HEK293 (cell line): ENCODE results near the gene ANO1.

Source experiments
- CTCF ChIA-PET: fragments of 350-600 bp; formaldehyde crosslinking; extraction: SDS; loops from one replicate; lab custom pipeline; 2021; ENCODE audit warnings: antibody characterized with exemption; lab: Yijun Ruan, JAX
- POLR2A ChIA-PET: fragments of 300-600 bp; formaldehyde crosslinking; extraction: SDS; loops from one replicate; lab custom pipeline; 2020; ENCODE audit warnings: antibody characterized with exemption, inconsistent platforms; lab: Yijun Ruan, JAX
- H3K27ac ChIP-seq: fragments of 200-500 bp; sonication (Bioruptor generic); 2 replicates; pipeline ENCODE4 v1.5.1; 2014; ENCODE audit warnings: low read depth, low read length, control low read depth, inconsistent platforms; ENCODE audit errors: extremely low read depth
- H3K36me3 ChIP-seq, 2 experiments: fragments of 200-500 bp in 1 of 2; sonication (Bioruptor generic) in 1 of 2; 1 replicate in 1 of 2; 2 replicates in 1 of 2; pipeline ENCODE4 v1.5.1; 2014 to 2017; ENCODE audit warnings: inconsistent platforms in 2 of 2, low read length in 2 of 2; ENCODE audit not compliant: control insufficient read depth in 2 of 2, insufficient read depth in 1 of 2
- H3K4me1 ChIP-seq: fragments of 200-500 bp; sonication (Bioruptor generic); 2 replicates; pipeline ENCODE4 v1.5.1; 2014; ENCODE audit warnings: mild to moderate bottlenecking, low read length, inconsistent platforms; ENCODE audit not compliant: control insufficient read depth, insufficient read depth
- H3K4me3 ChIP-seq: 2 replicates; pipeline ENCODE4 v1.5.1; 2011; ENCODE audit warnings: low read depth, mild to moderate bottlenecking, control low read depth, low read length, moderate library complexity
- H3K9me3 ChIP-seq: fragments of 200-500 bp; sonication (Bioruptor generic); 2 replicates; pipeline ENCODE4 v1.5.1; 2014; ENCODE audit warnings: low read depth, low read length, inconsistent platforms; ENCODE audit not compliant: control insufficient read depth, insufficient read depth
- AEBP2 ChIP-seq: fragments of 450-650 bp; formaldehyde crosslinking; IDR thresholded peaks from 2 replicates; pipeline ENCODE4 v1.5.1; 2016; ENCODE audit warnings: missing biosample characterization, missing genetic modification characterization, borderline replicate concordance
- FEZF1 ChIP-seq: fragments of 450-650 bp; formaldehyde crosslinking; IDR thresholded peaks from 2 replicates; pipeline ENCODE4 v1.5.1; 2016; ENCODE audit warnings: missing biosample characterization, missing genetic modification characterization
- KLF10 ChIP-seq: fragments of 450-650 bp; IDR thresholded peaks from 2 replicates; pipeline ENCODE4 v1.5.1; 2018; ENCODE audit warnings: missing biosample characterization, mild to moderate bottlenecking, missing genetic modification characterization
- KLF16 ChIP-seq: fragments of 450-650 bp; formaldehyde crosslinking; IDR thresholded peaks from 2 replicates; pipeline ENCODE4 v1.5.1; 2017; ENCODE audit warnings: missing biosample characterization, missing genetic modification characterization
- KLF7 ChIP-seq: fragments of 450-650 bp; formaldehyde crosslinking; IDR thresholded peaks from 2 replicates; pipeline ENCODE4 v1.5.1; 2016; ENCODE audit warnings: missing biosample characterization, missing genetic modification characterization, borderline replicate concordance
- KLF8 ChIP-seq: fragments of 450-650 bp; formaldehyde crosslinking; IDR thresholded peaks from 2 replicates; pipeline ENCODE4 v1.5.1; 2016; ENCODE audit warnings: missing biosample characterization, missing genetic modification characterization
- MYNN ChIP-seq: fragments of 450-650 bp; formaldehyde crosslinking; IDR thresholded peaks from 2 replicates; pipeline ENCODE4 v1.5.1; 2016; ENCODE audit warnings: missing biosample characterization, missing genetic modification characterization, borderline replicate concordance
- PRDM4 ChIP-seq: fragments of 450-650 bp; formaldehyde crosslinking; IDR thresholded peaks from 2 replicates; pipeline ENCODE4 v1.5.1; 2017; ENCODE audit warnings: missing biosample characterization, missing genetic modification characterization
- SCRT1 ChIP-seq: fragments of 450-650 bp; formaldehyde crosslinking; IDR thresholded peaks from 2 replicates; pipeline ENCODE4 v1.5.1; 2016; ENCODE audit warnings: missing biosample characterization, missing genetic modification characterization, borderline replicate concordance
- ZBTB17 ChIP-seq: fragments of 450-650 bp; formaldehyde crosslinking; IDR thresholded peaks from 2 replicates; pipeline ENCODE4 v1.5.1; 2016; ENCODE audit warnings: missing biosample characterization, missing genetic modification characterization
- ZBTB20 ChIP-seq: fragments of 450-650 bp; formaldehyde crosslinking; IDR thresholded peaks from 2 replicates; pipeline ENCODE4 v1.5.1; 2016; ENCODE audit warnings: missing biosample characterization, missing genetic modification characterization
- ZBTB44 ChIP-seq: fragments of 450-650 bp; IDR thresholded peaks from 2 replicates; pipeline ENCODE4 v1.5.1; 2018; ENCODE audit warnings: missing biosample characterization, mild to moderate bottlenecking, missing genetic modification characterization
- ZBTB7A ChIP-seq: fragments of 450-650 bp; formaldehyde crosslinking; IDR thresholded peaks from 2 replicates; pipeline ENCODE4 v1.5.1; 2016; ENCODE audit warnings: low read depth, missing biosample characterization, missing genetic modification characterization
- ZNF10 ChIP-seq: fragments of 450-650 bp; formaldehyde crosslinking; IDR thresholded peaks from 2 replicates; pipeline ENCODE4 v1.5.1; 2017; ENCODE audit warnings: missing biosample characterization, missing genetic modification characterization
- ZNF266 ChIP-seq: fragments of 450-650 bp; formaldehyde crosslinking; IDR thresholded peaks from 2 replicates; pipeline ENCODE4 v1.5.1; 2016; ENCODE audit warnings: missing biosample characterization, missing genetic modification characterization, low read depth
- ZNF292 ChIP-seq: fragments of 450-650 bp; formaldehyde crosslinking; IDR thresholded peaks from 2 replicates; pipeline ENCODE4 v1.5.1; 2016; ENCODE audit warnings: low read depth, missing biosample characterization, missing genetic modification characterization, borderline replicate concordance
- ZNF404 ChIP-seq: fragments of 450-650 bp; formaldehyde crosslinking; IDR thresholded peaks from 2 replicates; pipeline ENCODE4 v1.5.1; 2017; ENCODE audit warnings: missing biosample characterization, missing genetic modification characterization
- ZNF600 ChIP-seq: fragments of 450-650 bp; formaldehyde crosslinking; IDR thresholded peaks from 2 replicates; pipeline ENCODE4 v1.5.1; 2016; ENCODE audit warnings: missing biosample characterization, missing genetic modification characterization
- ZNF624 ChIP-seq: fragments of 450-650 bp; formaldehyde crosslinking; IDR thresholded peaks from 2 replicates; pipeline ENCODE4 v1.5.1; 2017; ENCODE audit warnings: missing biosample characterization, missing genetic modification characterization
- ZSCAN18 ChIP-seq: fragments of 450-650 bp; formaldehyde crosslinking; IDR thresholded peaks from 2 replicates; pipeline ENCODE4 v1.5.1; 2016; ENCODE audit warnings: missing biosample characterization, missing genetic modification characterization
- TF ChIP-seq, protein P1 (sequence below): fragments of 450-650 bp; formaldehyde crosslinking; IDR thresholded peaks from 2 replicates; pipeline ENCODE4 v1.5.1; 2016; ENCODE audit warnings: missing biosample characterization, missing genetic modification characterization

Gene ANO1

DNA sequence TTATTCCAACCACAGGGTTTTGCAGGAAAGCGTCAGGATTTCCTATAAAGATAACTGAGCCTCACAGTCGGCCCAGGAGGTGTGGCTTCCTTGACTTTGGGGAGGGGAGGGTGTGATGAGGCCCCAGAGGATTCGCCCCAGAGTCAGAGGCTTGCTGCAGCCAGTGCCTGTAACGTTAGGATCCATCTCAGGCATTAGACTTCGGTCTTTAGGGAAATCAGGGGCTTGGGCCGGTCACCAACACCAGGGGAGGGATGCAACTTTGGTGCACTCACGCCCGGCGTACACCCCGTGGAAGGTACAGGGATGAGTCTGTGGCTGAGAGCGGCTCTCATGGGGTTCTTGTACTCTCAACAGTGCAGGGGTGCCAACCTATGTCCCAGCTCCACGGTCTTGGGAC is 5.7 kb upstream of the ANO1 start:
- Histone ChIP-seq H3K4me1 (no peaks in the 10 kb centered on the region), H3K27ac (no peak overlapping the region), H3K9me3 (no peaks in the 10 kb centered on the region), H3K4me3 (no peak overlapping the region), H3K36me3 (no peaks in the 10 kb centered on the region)
- ChIA-PET POLR2A (no interaction called here), CTCF (interaction anchor here (1.2 kb wide), 1 partner anchor 10 kb away, joined by 3 read pairs; no protein-coding TSS in a partner anchor)
- no peak for TF ChIP-seq KLF16 (tag by site-specific recombination)
- TF ChIP-seq KLF10 = no peak
- no peak for TF ChIP-seq ZNF624 (tag by site-specific recombination)
- TF ChIP-seq, protein P1, sequence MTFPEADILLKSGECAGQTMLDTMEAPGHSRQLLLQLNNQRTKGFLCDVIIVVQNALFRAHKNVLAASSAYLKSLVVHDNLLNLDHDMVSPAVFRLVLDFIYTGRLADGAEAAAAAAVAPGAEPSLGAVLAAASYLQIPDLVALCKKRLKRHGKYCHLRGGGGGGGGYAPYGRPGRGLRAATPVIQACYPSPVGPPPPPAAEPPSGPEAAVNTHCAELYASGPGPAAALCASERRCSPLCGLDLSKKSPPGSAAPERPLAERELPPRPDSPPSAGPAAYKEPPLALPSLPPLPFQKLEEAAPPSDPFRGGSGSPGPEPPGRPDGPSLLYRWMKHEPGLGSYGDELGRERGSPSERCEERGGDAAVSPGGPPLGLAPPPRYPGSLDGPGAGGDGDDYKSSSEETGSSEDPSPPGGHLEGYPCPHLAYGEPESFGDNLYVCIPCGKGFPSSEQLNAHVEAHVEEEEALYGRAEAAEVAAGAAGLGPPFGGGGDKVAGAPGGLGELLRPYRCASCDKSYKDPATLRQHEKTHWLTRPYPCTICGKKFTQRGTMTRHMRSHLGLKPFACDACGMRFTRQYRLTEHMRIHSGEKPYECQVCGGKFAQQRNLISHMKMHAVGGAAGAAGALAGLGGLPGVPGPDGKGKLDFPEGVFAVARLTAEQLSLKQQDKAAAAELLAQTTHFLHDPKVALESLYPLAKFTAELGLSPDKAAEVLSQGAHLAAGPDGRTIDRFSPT = no peak
- TF ChIP-seq SCRT1 (tag by site-specific recombination) = no peak

DNA sequence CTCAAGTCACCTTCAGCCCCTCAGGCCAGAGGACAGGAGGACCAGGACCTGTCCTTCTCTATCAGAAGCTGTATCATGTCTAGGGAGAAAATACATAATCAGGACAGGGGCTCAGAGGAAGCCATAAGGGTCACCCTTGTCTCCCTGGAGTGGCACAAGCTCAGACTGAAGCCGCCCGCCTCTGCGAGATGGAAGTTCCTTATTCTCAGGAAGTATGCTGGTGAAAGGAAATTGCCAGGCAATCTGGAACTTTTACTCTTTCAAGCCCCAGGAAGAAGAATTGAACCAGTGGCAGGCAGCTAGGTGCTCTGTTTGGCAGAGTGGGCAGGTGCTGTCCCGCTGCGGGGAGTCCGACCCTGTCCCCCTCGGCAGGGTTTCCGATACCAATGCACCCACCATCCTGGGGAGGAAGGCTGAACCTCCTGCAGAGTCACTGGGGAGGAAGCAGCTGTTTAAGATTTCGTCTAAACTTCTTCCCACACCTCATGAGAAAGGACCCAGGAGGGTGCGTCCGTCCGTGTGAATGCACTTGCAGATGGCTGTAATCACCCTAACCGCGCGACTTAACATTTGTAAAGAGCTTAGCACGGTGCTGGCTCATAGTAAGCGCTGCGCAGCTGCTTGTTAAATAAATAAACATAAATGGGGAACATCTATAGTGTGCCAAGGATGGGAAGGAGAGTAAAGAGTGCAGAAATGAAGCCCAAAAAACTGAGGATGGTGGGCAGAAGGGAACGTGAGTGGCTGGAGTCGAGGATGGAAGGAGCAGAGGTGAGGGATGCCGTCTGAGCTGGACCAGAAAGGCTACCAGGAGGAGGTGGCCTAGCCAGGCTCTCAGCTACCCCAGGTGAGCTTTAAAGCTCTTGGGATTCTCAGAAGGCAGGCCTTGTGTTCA is 5.0 kb upstream of the ANO1 start:
- Histone ChIP-seq H3K36me3 (no peaks in the 10 kb centered on the region), H3K4me3 (no peak overlapping the region), H3K4me1 (no peaks in the 10 kb centered on the region), H3K27ac (no peak overlapping the region), H3K9me3 (no peaks in the 10 kb centered on the region)
- TF ChIP-seq ZNF404 (tag by site-specific recombination) = no peak
- no peak for TF ChIP-seq ZBTB17
- no peak for TF ChIP-seq KLF8
- no peak for TF ChIP-seq ZBTB44 (tag by site-specific recombination)
- TF ChIP-seq PRDM4 (tag by site-specific recombination) = no peak
- TF ChIP-seq, protein P1 = no peak
- TF ChIP-seq ZNF292 (tag by site-specific recombination) = no peak
- TF ChIP-seq ZBTB7A (tag by site-specific recombination) = no peak
- no peak for TF ChIP-seq ZNF266
- TF ChIP-seq ZBTB20 (tag by site-specific recombination) = no peak
- no peak for TF ChIP-seq ZSCAN18 (tag by site-specific recombination)
- TF ChIP-seq FEZF1 = no peak
- TF ChIP-seq MYNN (tag by site-specific recombination) = no peak
- no peak for TF ChIP-seq ZNF600 (tag by site-specific recombination)
- no peak for TF ChIP-seq KLF7 (tag by site-specific recombination)
- no peak for TF ChIP-seq AEBP2 (tag by site-specific recombination)
- no peak for TF ChIP-seq ZNF624 (tag by site-specific recombination)
- no peak for TF ChIP-seq ZNF10 (tag by site-specific recombination)
- ChIA-PET CTCF (interaction anchor here (0.6 to 1.4 kb wide), 3 partner anchors 10 to 186 kb away, joined by 3 to 4 read pairs (median 4); no protein-coding TSS in a partner anchor), POLR2A (interaction anchor here (0.6 kb wide), 1 partner anchor 65 kb away, joined by 3 read pairs; no protein-coding TSS in a partner anchor)
